Stimulated activated CD4-positive, alpha-beta T cell treated with anti-CD3 and anti-CD28 coated beads, Interleukin-1b, Interleukin-23, amount 100 ng/mL, for 1 hour (primary cell): ENCODE data around the gene CAPN12.

Experiments
- DNase-seq, 2 donors: peaks; one replicate each; pipeline ENCODE4 v3.0.0-alpha.2; 2020; ENCODE audit warnings: low read depth in 2 of 2

Gene CAPN12

DNA sequence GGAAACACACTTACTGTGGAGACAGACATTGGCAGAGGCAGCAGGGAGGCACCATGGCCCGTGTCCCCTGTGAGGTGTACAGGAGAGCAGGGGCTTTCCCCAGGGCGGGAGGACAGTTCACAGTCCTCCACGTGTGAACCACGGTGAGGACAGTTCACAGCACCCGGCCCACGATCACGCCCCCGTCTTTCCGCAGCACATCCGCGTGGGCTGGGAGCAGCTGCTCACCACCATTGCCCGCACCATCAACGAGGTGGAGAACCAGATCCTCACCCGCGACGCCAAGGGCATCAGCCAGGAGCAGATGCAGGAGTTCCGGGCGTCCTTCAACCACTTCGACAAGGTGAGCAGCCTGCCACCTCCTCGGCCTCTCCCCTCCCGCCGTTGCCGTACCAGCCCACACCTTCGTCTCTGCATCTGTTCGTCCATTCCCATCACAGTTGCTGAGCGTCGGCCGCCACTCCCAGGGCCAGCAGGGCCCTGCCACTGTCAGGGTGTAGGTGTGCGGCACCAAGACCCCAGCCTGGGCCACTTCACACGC lies 17.4 kb downstream of the CAPN12 start:
- no peak for DNase-seq

- no peak for DNase-seq
Observed at GRCh38 chr19:38726284-38726673, 18.0 kb downstream of the CAPN12 start.

DNA sequence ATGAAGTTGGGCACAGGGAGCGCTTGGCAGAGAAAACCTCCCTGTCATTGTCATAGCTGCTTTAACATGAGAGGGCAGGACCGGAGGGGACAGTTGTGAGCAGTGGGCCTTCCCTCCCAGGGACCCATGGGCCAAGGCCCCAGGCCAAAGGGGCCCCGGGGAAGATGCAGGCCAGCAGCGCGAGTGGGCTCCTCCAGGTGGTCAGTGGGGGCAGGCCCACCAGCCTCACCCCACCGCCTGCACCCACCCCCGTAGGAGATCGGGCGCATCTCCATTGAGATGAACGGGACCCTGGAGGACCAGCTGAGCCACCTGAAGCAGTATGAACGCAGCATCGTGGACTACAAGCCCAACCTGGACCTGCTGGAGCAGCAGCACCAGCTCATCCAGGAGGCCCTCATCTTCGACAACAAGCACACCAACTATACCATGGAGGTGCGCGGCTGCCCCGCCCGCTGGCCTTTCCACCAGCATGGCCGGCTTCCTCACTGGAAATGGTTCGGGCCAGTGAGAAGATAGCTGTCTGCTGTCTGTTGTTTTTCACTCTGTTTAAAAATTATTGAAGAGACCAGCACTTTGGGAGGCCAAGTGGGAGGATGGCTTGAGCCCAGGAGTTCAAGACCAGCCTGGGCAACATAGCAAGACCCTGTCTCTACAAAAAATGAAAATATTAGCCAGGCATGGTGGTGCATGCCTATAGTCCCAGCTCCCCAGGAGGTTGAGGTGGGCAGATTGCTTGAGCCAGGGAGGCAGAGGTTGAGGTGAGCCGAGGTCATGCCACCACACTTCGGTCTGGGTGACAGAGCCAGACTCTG lies 18.6 kb downstream of the CAPN12 start:
- no peak for DNase-seq

- DNase-seq = no peak
Observed at GRCh38 chr19:38723990-38724854, 20.1 kb downstream of the CAPN12 start.

- no peak for DNase-seq
Observed at GRCh38 chr19:38723606-38723965, 20.7 kb downstream of the CAPN12 start.

DNA sequence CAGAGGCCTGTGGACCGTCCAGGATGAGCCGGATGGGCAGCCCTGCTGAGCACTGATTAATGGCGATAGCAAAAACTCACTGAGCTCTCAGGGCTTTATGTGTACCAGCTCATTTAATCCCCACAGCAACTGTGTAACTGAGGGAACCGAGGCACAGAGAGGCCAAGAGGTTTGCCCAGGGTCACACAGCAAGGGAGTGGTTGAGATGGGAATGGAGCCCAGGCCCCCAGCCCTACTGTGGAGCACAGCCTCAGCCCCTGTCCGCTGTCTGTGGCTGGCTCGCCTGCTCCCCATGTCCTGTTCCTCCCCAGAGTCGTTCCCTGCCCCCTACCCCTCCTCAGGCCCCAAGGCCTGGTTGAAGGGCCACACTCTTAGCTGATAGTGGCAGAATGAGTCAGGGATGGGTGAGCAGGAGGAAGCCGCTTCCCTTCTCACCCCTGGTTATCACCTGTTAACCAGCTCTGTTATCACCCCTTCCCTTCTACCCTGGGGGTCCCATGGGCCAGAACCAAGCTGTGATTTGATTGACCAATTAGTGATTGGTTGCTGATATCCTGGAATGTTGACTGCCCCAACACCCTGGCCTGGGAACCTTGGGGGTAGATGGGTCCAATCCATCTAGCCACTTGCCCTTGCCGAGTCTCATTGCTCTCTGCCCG lies 21.2 kb downstream of the CAPN12 start:
- DNase-seq = no peak

- DNase-seq = no peak
Observed at GRCh38 chr19:38721979-38722773, 22.1 kb downstream of the CAPN12 start.

DNA sequence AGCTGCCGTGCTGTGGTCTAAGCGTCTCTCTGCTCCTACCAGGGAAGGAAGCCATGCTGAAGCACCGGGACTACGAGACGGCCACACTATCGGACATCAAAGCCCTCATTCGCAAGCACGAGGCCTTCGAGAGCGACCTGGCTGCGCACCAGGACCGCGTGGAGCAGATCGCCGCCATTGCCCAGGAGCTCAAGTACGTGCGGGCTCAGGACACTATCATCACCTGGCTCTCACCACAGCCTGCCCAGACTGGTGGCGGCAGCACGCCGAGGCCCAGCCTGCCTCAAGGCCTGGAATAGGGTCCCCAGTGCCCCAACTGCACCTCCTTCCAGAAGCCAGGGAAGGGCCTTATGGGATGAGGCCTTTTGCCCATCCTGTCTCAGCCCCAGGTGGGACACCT lies 22.8 kb downstream of the CAPN12 start:
- DNase-seq = no peak

GRCh38 chr19:38720559-38721236 lies 23.6 kb downstream of the CAPN12 start:
- DNase-seq = no peak

GRCh38 chr19:38719761-38720558 lies 24.3 kb downstream of the CAPN12 start:
- no peak for DNase-seq

DNA sequence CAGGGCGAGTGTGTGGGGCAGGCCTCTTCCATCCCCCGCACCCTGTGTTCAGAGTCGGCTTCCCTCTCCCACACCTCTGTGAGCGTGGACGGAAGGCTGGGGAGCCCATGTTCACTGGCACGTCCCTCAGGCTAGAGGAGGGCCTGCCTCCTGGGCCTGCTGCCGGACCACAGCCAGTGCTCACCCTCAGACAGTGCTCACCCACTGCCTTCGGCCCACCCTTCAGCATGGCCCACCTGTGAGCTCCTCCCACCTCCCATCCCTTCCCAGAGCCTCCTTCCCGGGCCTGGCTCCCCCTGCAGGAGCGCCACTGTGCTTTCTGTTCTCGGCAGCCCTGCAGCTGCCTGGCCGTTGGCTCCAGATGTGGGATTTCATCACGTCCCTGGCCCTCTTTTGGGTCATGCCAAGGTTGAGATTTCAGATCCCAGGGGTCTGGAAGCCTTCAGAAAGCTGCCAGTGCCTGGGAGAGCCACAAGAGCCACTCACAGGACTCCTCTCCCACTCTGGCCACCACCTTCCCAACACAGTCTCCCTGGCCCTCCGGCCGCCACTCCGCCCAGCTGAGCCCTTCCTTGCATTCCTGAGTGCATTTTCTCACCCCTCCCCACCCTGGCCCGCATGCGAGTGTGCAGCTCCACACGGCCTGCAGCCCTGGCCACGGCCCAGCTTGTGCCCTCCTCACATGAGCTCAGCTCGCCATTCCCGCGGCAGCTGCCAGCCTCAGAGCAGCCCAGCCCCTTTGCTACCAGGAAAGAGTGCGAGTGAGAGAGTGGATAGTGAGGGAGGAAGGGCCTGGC lies 25.3 kb downstream of the CAPN12 start:
- DNase-seq = no peak

- no peak for DNase-seq
Observed at GRCh38 chr19:38717855-38718254, 26.4 kb downstream of the CAPN12 start.

DNA sequence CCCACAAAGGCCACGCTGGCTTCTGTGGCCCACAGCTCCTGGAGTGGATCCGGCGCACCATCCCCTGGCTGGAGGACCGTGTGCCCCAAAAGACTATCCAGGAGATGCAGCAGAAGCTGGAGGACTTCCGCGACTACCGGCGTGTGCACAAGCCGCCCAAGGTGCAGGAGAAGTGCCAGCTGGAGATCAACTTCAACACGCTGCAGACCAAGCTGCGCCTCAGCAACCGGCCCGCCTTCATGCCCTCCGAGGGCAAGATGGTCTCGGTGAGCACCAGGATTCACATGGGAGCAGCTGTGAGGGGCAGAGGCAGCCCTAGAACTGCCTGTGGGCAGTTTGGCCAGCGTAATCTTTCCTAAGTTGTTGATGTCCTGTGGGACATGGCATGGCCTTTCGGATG lies 27.2 kb downstream of the CAPN12 start:
- no peak for DNase-seq

DNA sequence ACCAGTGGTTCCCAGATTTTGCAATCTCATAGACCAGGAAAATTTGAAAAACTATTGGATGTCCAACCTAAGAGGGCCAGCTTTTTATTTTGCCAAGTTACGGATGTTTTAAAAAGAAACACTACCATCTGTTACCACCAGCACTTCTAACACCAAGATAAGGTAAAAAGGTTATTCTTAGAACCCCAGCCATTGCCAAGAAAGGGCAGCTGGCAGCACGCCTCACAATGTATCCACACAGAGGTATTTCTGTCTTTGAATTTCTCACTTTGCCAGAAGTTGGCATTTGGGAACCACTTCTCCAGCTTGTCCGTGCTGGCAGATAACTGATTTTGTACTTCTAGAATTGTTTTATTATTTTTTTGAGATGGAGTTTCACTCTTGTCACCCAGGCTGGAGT lies 28.7 kb downstream of the CAPN12 start:
- no peak for DNase-seq

DNA sequence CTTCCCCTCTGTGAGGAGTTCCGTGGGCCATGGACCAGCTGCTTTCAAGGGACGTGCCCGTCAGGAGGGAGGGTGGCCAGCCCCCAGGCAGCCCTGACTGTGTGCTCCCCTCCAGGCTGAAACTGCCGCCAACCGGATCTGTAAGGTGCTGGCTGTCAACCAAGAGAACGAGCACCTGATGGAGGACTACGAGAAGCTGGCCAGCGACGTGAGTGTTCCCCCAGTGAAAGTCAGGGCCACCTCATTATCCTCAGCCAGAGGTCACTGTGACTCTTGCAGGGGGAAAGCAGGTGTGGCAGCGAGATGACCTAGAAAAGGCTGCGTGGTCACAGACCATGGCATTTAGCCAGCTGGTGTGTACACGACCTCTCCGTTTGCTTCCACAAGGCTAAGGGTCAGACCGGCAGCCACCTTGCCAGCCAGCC lies 29.9 kb downstream of the CAPN12 start:
- no peak for DNase-seq

GRCh38 chr19:38713865-38714264 lies 30.4 kb downstream of the CAPN12 start:
- no peak for DNase-seq

DNA sequence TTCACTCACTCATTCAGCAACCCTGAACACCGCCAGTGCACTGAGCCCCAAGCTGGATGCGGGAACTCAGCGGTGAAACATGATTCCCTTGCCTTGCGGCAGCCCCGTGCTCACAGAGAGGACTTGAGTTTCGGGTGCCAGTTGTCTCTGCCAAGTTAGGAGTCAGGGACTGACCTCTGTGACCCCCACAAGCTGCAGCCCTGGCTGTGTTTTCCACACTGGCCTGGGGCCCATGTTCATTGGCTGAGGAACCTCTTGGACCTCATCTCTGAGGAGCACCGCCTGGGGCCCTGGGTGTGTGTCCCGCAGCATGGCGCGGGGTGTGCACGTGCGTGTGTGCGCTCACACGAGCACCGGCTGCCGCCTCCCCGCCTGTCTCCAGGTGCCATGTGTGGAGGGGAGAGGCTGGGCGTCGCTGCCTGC lies 31.0 kb downstream of the CAPN12 start:
- DNase-seq = no peak

DNA sequence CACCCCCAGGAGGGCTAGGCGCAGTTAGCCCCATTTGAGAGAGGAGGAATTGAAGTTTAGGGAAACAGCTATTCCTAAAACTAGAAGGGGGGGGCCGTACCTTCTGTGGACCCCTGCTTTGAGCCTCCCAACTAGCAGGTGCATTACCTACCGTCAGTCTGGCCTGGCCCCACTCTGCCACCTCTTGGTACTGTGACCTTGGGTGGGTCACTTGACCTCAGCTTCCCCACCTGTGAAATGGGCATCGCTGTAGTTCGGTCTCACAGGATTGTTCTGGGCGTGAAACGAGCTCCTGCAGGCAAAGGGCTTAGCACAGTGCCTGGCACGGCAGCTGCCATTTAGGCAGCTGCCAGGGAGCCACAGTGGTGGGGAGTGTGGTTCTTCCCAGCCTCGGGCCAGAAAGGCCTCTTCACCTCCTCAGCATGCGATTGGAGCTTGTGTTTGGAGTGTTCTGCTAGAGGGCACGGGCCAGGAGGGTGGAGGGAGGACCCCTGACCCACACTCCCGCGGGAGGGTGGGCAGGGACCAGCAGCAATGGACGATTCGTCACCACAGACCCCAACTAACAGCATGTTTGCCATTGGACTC lies 32.0 kb downstream of the CAPN12 start:
- no peak for DNase-seq

GRCh38 chr19:38711726-38712153 lies 32.5 kb downstream of the CAPN12 start:
- no peak for DNase-seq
